ENCODE measurements around the gene FERMT3. TPM values are rescaled to one million over a fixed set of nuclear protein-coding genes. Genes with fewer than 3 reads are reported as not detected.

FERMT3 gene
- polyA plus RNA-seq, 4 donors: 11.4 to 32.2 (median 23.5) TPM

GRCh38 chr11:64238999-64239398 lies 32.5 kb downstream of the FERMT3 start:
- FAIRE-seq (no peak), DNase-seq (no peak)
- H3K36me3 ChIP-seq (ENCODE audit: control insufficient read depth in 3 of 3, insufficient read depth in 2 of 3, low read depth in 1 of 3, low read length in 3 of 3): peaks cover 0 to 59% (median 3%) of the 10 kb centered on the region in 3 donors
- no peaks in the 10 kb centered on the region for H3K27me3 ChIP-seq (ENCODE audit: control insufficient read depth in 3 of 3, insufficient read depth in 3 of 3, low read length in 3 of 3)
- H3K4me1 ChIP-seq (ENCODE audit: control insufficient read depth in 3 of 3, insufficient read depth in 2 of 3, low read depth in 1 of 3, low read length in 2 of 3): peaks cover 0 to 52% (median 0%) of the 10 kb centered on the region in 3 donors
- WGBS, 3 donors: 78 to 89% (median 80%) methylated on average over 5 of the region's 5 CpGs
- H3K4me3 ChIP-seq (ENCODE audit: low read depth in 1 of 3, low read length in 3 of 3): no peak overlapping the region
- H3K9me3 ChIP-seq (ENCODE audit: control insufficient read depth in 2 of 2, insufficient read depth in 1 of 2, low read depth in 1 of 2, low read length in 1 of 2): no peaks in the 10 kb centered on the region
- H3K27ac ChIP-seq (ENCODE audit: low read depth in 1 of 3, low read length in 2 of 3): peak overlapping the region in 1 of 3 donors; percentile 69

GRCh38 chr11:64239662-64240434 lies 33.3 kb downstream of the FERMT3 start:
- peak overlapping the region; percentile 82 to 99 (median 99) for H3K27ac ChIP-seq (ENCODE audit: low read depth in 1 of 3, low read length in 2 of 3)
- FAIRE-seq (no peak), DNase-seq (no peak)
- H3K9me3 ChIP-seq (ENCODE audit: control insufficient read depth in 2 of 2, insufficient read depth in 1 of 2, low read depth in 1 of 2, low read length in 1 of 2): no peaks in the 10 kb centered on the region
- peaks cover 0 to 54% (median 0%) of the 10 kb centered on the region in 3 donors for H3K4me1 ChIP-seq (ENCODE audit: control insufficient read depth in 3 of 3, insufficient read depth in 2 of 3, low read depth in 1 of 3, low read length in 2 of 3)
- peaks cover 0 to 68% (median 5%) of the 10 kb centered on the region in 3 donors for H3K36me3 ChIP-seq (ENCODE audit: control insufficient read depth in 3 of 3, insufficient read depth in 2 of 3, low read depth in 1 of 3, low read length in 3 of 3)
- H3K4me3 ChIP-seq (ENCODE audit: low read depth in 1 of 3, low read length in 3 of 3): peak overlapping the region in 2 of 3 donors; percentile 60 to 74
- WGBS, 3 donors: 44 to 61% (median 54%) methylated on average over 11 of the region's 11 CpGs
- no peaks in the 10 kb centered on the region for H3K27me3 ChIP-seq (ENCODE audit: control insufficient read depth in 3 of 3, insufficient read depth in 3 of 3, low read length in 3 of 3)

DNA sequence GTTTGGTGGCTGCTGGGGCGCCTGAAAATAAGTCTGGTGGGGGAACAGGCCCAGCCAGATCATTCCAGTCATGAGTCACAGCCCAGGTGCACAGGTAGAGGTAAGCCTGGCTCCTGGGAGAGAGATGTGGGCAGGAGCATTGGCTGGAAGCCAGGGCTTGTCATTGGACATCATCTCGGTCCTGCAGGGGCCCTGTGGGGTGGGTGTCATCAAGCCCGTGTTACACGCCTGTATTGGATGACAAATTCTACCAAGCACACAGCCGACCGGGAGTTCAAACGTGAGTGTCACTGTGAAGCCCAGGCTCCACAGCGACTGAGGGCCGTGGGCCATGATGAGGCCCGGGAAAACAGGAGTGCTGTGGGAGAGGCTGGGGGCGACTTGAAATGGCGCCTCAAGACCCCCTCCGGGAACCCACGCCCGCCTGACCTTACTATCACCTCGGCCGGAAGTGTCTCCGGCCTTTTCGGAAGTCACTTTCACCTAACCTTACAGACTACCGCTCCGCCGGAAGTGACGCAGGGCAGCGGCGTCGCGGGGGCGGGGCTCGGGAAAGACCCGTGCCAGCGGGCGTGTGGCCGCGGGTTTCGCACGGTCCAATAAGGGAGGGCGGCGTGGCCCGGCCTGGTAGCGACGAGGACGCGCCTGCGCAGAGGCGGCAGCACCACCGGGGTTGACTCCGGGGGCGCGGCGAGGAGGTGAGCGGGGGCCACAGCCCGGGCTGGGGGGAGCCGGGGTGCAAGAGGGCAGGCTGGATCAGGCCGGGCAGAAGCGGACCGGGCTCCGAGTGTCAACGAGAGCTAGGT lies 34.1 kb downstream of the FERMT3 start, which contains the start of gene FKBP2:
Gene FKBP2, plus strand, starts transcription at position 661 of the 806 bp plus-strand sequence. CDS start 1,293 bp downstream, outside the sequence.
- DNase-seq (peak; percentile 98 to 99), FAIRE-seq (no peak)
- H3K4me3 ChIP-seq (ENCODE audit: low read depth in 1 of 3, low read length in 3 of 3): peak within 1 kb of the TSS; percentile 68 to 97 (median 74)
- H3K27me3 ChIP-seq (ENCODE audit: control insufficient read depth in 3 of 3, insufficient read depth in 3 of 3, low read length in 3 of 3): no peaks in the 10 kb centered on the region
- no peaks in the 10 kb centered on the region for H3K9me3 ChIP-seq (ENCODE audit: control insufficient read depth in 2 of 2, insufficient read depth in 1 of 2, low read depth in 1 of 2, low read length in 1 of 2)
- peak within 1 kb of the TSS; percentile 91 to 99 (median 99) for H3K27ac ChIP-seq (ENCODE audit: low read depth in 1 of 3, low read length in 2 of 3)
- 1% methylated on average over 55 to 58 of the region's 58 CpGs for WGBS, 3 donors
- H3K36me3 ChIP-seq (ENCODE audit: control insufficient read depth in 3 of 3, insufficient read depth in 2 of 3, low read depth in 1 of 3, low read length in 3 of 3): peaks cover 0 to 70% (median 5%) of the 10 kb centered on the region in 3 donors
- peaks cover 0 to 54% (median 0%) of the 10 kb centered on the region in 3 donors for H3K4me1 ChIP-seq (ENCODE audit: control insufficient read depth in 3 of 3, insufficient read depth in 2 of 3, low read depth in 1 of 3, low read length in 2 of 3)

GRCh38 chr11:64241241-64241490 lies 34.6 kb downstream of the FERMT3 start:
- Histone ChIP-seq H3K27ac (ENCODE audit: low read depth in 1 of 3, low read length in 2 of 3) (peak overlapping the region; percentile 82 to 99 (median 99)), H3K9me3 (ENCODE audit: control insufficient read depth in 2 of 2, insufficient read depth in 1 of 2, low read depth in 1 of 2, low read length in 1 of 2) (no peaks in the 10 kb centered on the region), H3K4me1 (ENCODE audit: control insufficient read depth in 3 of 3, insufficient read depth in 2 of 3, low read depth in 1 of 3, low read length in 2 of 3) (peaks cover 0 to 50% (median 0%) of the 10 kb centered on the region in 3 donors), H3K4me3 (ENCODE audit: low read depth in 1 of 3, low read length in 3 of 3) (peak overlapping the region; percentile 38 to 74 (median 60)), H3K36me3 (ENCODE audit: control insufficient read depth in 3 of 3, insufficient read depth in 2 of 3, low read depth in 1 of 3, low read length in 3 of 3) (peaks cover 0 to 68% (median 5%) of the 10 kb centered on the region in 3 donors), H3K27me3 (ENCODE audit: control insufficient read depth in 3 of 3, insufficient read depth in 3 of 3, low read length in 3 of 3) (no peaks in the 10 kb centered on the region)
- peak; percentile 99 to 100 for DNase-seq
- WGBS, 3 donors: 1 to 2% (median 1%) methylated on average over 18 to 24 of the region's 24 CpGs
- FAIRE-seq: no peak

DNA sequence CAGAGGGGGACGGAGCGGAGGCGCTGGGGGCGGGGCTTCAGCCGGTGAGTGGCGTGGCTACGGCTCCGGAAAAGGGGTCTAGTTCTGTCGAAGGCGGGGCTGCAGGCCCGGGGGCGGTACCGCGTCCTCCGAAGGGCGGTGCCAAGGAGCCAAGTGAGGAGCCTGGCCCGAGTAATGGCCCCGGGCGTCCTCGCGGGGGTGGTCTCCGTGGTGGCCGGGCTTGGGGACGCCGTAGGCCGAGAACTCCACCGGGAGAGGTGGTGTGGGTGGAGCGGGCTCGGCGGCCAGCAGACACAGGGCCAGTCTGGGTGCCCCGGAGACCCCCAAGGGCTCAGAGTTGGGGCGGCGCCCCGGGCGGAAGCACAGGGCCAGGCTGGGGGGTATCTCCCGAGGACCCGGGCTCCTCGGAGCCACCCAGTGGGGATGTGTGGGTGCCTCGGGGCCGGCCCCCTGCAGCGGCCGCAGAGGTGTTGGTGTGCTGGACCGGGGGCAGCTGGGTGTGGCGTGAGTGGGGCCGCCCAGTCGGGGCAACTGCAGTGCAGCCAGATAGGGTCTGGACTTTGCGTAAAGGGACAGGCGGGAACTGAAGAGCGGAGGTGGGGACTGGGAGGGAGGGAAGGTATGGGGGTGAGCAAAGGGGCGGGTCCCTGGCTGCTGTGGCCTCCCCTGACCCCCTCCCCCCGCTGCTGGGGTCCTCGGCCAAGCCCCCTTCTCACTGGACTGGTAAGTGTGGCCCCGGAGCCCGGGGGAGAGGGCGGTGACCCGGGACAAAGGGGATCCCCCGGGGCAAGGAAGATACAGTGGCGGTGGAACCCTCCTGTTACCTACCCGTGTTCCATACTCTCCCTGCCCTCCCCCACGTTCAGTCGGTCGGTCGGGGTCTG lies 35.2 kb downstream of the FERMT3 start:
- H3K27me3 ChIP-seq (ENCODE audit: control insufficient read depth in 3 of 3, insufficient read depth in 3 of 3, low read length in 3 of 3): no peaks in the 10 kb centered on the region
- FAIRE-seq (no peak), DNase-seq (peak; percentile 68 to 82)
- H3K36me3 ChIP-seq (ENCODE audit: control insufficient read depth in 3 of 3, insufficient read depth in 2 of 3, low read depth in 1 of 3, low read length in 3 of 3): peaks cover 0 to 67% (median 5%) of the 10 kb centered on the region in 3 donors
- no peaks in the 10 kb centered on the region for H3K9me3 ChIP-seq (ENCODE audit: control insufficient read depth in 2 of 2, insufficient read depth in 1 of 2, low read depth in 1 of 2, low read length in 1 of 2)
- 0 to 1% (median 0%) methylated on average over 45 to 63 of the region's 63 CpGs for WGBS, 3 donors
- peaks cover 0 to 49% (median 0%) of the 10 kb centered on the region in 3 donors for H3K4me1 ChIP-seq (ENCODE audit: control insufficient read depth in 3 of 3, insufficient read depth in 2 of 3, low read depth in 1 of 3, low read length in 2 of 3)
- H3K4me3 ChIP-seq (ENCODE audit: low read depth in 1 of 3, low read length in 3 of 3): peak overlapping the region; percentile 68 to 97 (median 74)
- peak overlapping the region; percentile 91 to 99 (median 99) for H3K27ac ChIP-seq (ENCODE audit: low read depth in 1 of 3, low read length in 2 of 3)

- Histone ChIP-seq H3K36me3 (ENCODE audit: control insufficient read depth in 3 of 3, insufficient read depth in 2 of 3, low read depth in 1 of 3, low read length in 3 of 3) (peaks cover 0 to 51% (median 5%) of the 10 kb centered on the region in 3 donors), H3K27ac (ENCODE audit: low read depth in 1 of 3, low read length in 2 of 3) (peak overlapping the region in 2 of 3 donors; percentile 6 to 33), H3K27me3 (ENCODE audit: control insufficient read depth in 3 of 3, insufficient read depth in 3 of 3, low read length in 3 of 3) (no peaks in the 10 kb centered on the region), H3K9me3 (ENCODE audit: control insufficient read depth in 2 of 2, insufficient read depth in 1 of 2, low read depth in 1 of 2, low read length in 1 of 2) (no peaks in the 10 kb centered on the region), H3K4me1 (ENCODE audit: control insufficient read depth in 3 of 3, insufficient read depth in 2 of 3, low read depth in 1 of 3, low read length in 2 of 3) (peaks cover 0 to 45% (median 0%) of the 10 kb centered on the region in 3 donors), H3K4me3 (ENCODE audit: low read depth in 1 of 3, low read length in 3 of 3) (no peak overlapping the region)
- WGBS, 3 donors: 73 to 80% (median 80%) methylated on average over 6 to 8 of the region's 8 CpGs
- DNase-seq (no peak), FAIRE-seq (no peak)
Measured at GRCh38 chr11:64243236-64243854, 36.8 kb downstream of the FERMT3 start.

DNA sequence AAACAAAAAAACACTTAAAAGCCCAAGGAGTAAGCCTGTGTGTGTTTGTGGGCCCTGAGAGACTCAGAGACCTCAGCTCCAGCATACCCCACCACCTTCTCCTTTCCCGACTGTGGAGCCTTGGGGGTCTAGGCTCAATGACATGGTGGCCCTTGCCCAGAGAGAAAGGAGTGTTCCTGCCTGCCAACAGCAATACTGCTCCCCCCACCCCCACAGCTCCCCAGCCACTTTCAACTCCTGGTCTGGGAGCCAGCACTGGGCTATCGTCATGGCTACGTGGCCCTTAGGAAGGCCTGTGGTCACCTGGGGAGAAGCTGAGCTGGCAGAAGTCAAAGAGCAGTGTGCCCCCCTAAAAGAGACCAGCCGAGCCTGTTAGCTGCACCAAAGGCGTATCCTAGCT lies 37.6 kb downstream of the FERMT3 start:
- DNase-seq: no peak
- WGBS, 3 donors: 51 to 64% (median 61%) methylated on average over 5 of the region's 5 CpGs
- no peak for FAIRE-seq
- Histone ChIP-seq H3K36me3 (ENCODE audit: control insufficient read depth in 3 of 3, insufficient read depth in 2 of 3, low read depth in 1 of 3, low read length in 3 of 3) (peaks cover 0 to 44% (median 5%) of the 10 kb centered on the region in 3 donors), H3K4me1 (ENCODE audit: control insufficient read depth in 3 of 3, insufficient read depth in 2 of 3, low read depth in 1 of 3, low read length in 2 of 3) (peaks cover 0 to 51% (median 0%) of the 10 kb centered on the region in 3 donors), H3K9me3 (ENCODE audit: control insufficient read depth in 2 of 2, insufficient read depth in 1 of 2, low read depth in 1 of 2, low read length in 1 of 2) (no peaks in the 10 kb centered on the region), H3K27me3 (ENCODE audit: control insufficient read depth in 3 of 3, insufficient read depth in 3 of 3, low read length in 3 of 3) (no peaks in the 10 kb centered on the region), H3K27ac (ENCODE audit: low read depth in 1 of 3, low read length in 2 of 3) (peak overlapping the region in 2 of 3 donors; percentile 15 to 20), H3K4me3 (ENCODE audit: low read depth in 1 of 3, low read length in 3 of 3) (no peak overlapping the region)
